Measurements from ENCODE around the gene ALG14.

ALG14 gene

GRCh38 chr1:95015076-95015475 lies 57.7 kb downstream of the ALG14 start:
- H3K4me3 ChIP-seq (replicated peaks; ENCODE audit: insufficient read depth, low read length) = no peak overlapping the region
- no peak for TF ChIP-seq CTCF (IDR thresholded peaks at IDR 0.05; ENCODE audit: insufficient read depth, low read length)
- TF ChIP-seq GABPA (IDR thresholded peaks at IDR 0.05; ENCODE audit: low read depth) = no peak
- no peak for TF ChIP-seq POLR2AphosphoS5 (IDR thresholded peaks at IDR 0.05; ENCODE audit: low read depth)
- no peak overlapping the region for H3K27ac ChIP-seq (replicated peaks)
- H3K27me3 ChIP-seq (ENCODE audit: insufficient read depth, poor library complexity, severe bottlenecking) = no peaks in the 10 kb centered on the region
- no peak for DNase-seq (ENCODE audit: low read depth in 1 of 2, low spot score in 1 of 2)

- no peak overlapping the region for H3K27ac ChIP-seq (replicated peaks)
- TF ChIP-seq CTCF (IDR thresholded peaks at IDR 0.05; ENCODE audit: insufficient read depth, low read length) (no peak), SPI1 (IDR thresholded peaks at IDR 0.05; ENCODE audit: borderline replicate concordance, low read depth) (no peak)
- no peak overlapping the region for H3K4me3 ChIP-seq (replicated peaks; ENCODE audit: insufficient read depth, low read length)
- no peak for DNase-seq (ENCODE audit: low read depth in 1 of 2, low spot score in 1 of 2)
- H3K27me3 ChIP-seq (ENCODE audit: insufficient read depth, poor library complexity, severe bottlenecking) = no peaks in the 10 kb centered on the region
Measured at GRCh38 chr1:95013950-95014574, 58.7 kb downstream of the ALG14 start.

- H3K4me3 ChIP-seq (replicated peaks; ENCODE audit: insufficient read depth, low read length) = no peak overlapping the region
- DNase-seq (ENCODE audit: low read depth in 1 of 2, low spot score in 1 of 2) = no peak
- no peak for TF ChIP-seq GABPA (IDR thresholded peaks at IDR 0.05; ENCODE audit: low read depth)
- TF ChIP-seq SPI1 (IDR thresholded peaks at IDR 0.05; ENCODE audit: borderline replicate concordance, low read depth) = no peak
- no peak for TF ChIP-seq CTCF (IDR thresholded peaks at IDR 0.05; ENCODE audit: insufficient read depth, low read length)
- no peak for TF ChIP-seq POLR2AphosphoS5 (IDR thresholded peaks at IDR 0.05; ENCODE audit: low read depth)
Measured at GRCh38 chr1:95012389-95012788, 60.4 kb downstream of the ALG14 start.

GRCh38 chr1:95010158-95010557 lies 62.6 kb downstream of the ALG14 start:
- no peak for DNase-seq (ENCODE audit: low read depth in 1 of 2, low spot score in 1 of 2)
- no peaks in the 10 kb centered on the region for H3K27me3 ChIP-seq (ENCODE audit: insufficient read depth, poor library complexity, severe bottlenecking)
- no peak overlapping the region for H3K27ac ChIP-seq (replicated peaks)
- H3K4me3 ChIP-seq (replicated peaks; ENCODE audit: insufficient read depth, low read length) = no peak overlapping the region
- TF ChIP-seq REST (IDR thresholded peaks at IDR 0.05; ENCODE audit: insufficient replicate concordance, low read depth) (no peak), GABPA (IDR thresholded peaks at IDR 0.05; ENCODE audit: low read depth) (no peak), SPI1 (IDR thresholded peaks at IDR 0.05; ENCODE audit: borderline replicate concordance, low read depth) (no peak), POLR2AphosphoS5 (IDR thresholded peaks at IDR 0.05; ENCODE audit: low read depth) (no peak), CTCF (IDR thresholded peaks at IDR 0.05; ENCODE audit: insufficient read depth, low read length) (no peak)

More at GRCh38 chr1:95012389-95012788, 60.4 kb downstream of the ALG14 start:
- no peak overlapping the region for H3K27ac ChIP-seq (replicated peaks)
- H3K27me3 ChIP-seq (ENCODE audit: insufficient read depth, poor library complexity, severe bottlenecking) = no peaks in the 10 kb centered on the region
